ENCODE data around the gene CCM2. TPM values are rescaled to one million over a fixed set of nuclear protein-coding genes. Genes with fewer than 3 reads are reported as not detected.

The CCM2 gene
- total RNA-seq (2014; rRNA removed; shearing (Covaris generic)) = 41.7 and 48.6 TPM in 2 replicates
- polyA plus RNA-seq (2015; cell fraction: cytosol; rRNA removed) = 27.9 and 29.3 TPM in 2 replicates
- 19.8 and 20.0 TPM in 2 replicates for polyA plus RNA-seq (2015; cell fraction: nucleus; rRNA removed)

DNA sequence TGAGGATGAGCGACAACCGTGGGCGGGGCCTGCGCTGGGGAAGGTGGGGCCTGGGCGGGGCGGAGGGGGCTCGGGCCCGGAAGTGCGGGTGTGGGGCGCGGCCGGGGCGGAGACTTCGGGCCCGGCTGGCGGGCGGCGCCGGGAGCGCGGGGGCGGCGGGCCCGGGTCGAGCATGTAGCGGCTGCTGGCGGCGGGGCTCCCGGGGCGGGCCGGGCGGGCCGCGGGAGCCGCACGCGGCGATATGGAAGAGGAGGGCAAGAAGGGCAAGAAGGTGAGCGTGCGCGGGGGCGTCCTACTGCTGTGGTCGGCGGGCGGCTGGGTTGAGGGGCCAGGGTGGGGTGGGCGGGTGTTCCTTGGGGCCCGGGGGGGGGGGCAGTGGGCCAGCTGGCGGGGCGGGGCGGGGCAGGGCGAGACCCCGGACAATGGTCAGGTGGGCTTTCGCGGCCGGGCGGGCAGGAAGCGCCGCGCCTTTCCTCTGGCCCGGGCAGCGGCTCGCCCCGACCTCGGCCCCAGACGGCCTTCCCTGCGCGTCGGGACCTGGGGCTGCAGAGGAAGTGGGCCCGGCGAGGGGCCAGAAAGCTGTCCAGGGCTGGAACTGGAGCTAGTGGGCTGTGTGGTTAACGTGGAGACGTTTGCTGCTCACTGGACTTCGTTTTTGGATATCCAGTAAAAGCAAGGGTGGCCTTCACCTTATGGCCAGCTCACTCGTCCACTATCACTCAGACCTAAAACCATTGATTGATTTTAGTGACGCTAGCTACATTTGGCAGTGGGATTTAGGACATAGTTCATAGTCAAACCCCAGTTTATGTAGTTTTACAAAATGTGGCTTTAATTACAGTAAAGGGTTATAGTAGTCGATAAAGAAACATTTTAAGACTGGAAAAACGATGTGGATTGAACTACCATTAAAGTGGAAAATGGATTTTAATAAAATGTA lies at the start of gene CCM2:
Gene CCM2 (plus strand): TSS at position 109 of the 940 bp plus-strand sequence. CDS start 133 bp downstream, at position 242.
- peak; percentile 43 for DNase-seq (ENCODE audit: low read depth)

DNA sequence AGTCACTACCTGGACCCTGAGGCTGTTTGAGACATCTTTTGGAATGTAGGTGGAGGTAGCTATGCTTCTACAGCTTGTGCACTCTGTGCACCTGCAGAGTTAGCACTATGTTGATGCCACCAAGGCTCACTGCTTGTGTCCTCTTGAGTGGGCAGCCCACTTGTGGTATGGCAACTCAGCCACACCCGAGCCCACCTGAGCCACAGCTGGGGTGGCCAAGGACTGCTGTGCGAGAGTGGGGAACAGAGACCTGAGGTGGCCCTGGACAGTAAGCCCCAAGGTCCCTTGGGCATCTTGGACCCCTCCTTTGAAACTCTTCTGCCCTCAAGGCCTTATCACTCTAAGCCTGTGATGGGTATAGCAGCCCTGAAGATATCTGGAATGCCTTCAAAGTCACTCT lies 46.8 kb upstream of the CCM2 start:
- DNase-seq (ENCODE audit: low read depth) = no peak

DNA sequence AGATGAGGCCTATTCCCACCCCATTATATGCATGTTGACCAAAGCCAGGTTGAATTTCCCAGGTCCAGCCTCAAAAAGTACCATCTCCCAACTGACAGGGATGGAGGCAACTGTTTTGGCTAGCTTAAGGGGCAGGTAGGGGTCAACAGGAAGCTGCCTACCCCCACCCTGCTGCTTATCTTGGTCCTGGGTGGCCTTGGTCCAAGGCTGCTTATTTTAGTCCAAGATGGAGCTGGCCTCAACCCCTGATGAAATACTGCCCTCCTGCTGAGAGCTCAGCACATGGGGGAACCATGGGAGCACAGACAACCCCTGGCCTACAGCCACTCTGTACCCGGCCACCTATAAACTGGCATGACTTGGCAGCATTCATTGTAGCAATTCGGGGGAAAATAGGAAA lies 44.3 kb upstream of the CCM2 start:
- no peak for DNase-seq (ENCODE audit: low read depth)

DNA sequence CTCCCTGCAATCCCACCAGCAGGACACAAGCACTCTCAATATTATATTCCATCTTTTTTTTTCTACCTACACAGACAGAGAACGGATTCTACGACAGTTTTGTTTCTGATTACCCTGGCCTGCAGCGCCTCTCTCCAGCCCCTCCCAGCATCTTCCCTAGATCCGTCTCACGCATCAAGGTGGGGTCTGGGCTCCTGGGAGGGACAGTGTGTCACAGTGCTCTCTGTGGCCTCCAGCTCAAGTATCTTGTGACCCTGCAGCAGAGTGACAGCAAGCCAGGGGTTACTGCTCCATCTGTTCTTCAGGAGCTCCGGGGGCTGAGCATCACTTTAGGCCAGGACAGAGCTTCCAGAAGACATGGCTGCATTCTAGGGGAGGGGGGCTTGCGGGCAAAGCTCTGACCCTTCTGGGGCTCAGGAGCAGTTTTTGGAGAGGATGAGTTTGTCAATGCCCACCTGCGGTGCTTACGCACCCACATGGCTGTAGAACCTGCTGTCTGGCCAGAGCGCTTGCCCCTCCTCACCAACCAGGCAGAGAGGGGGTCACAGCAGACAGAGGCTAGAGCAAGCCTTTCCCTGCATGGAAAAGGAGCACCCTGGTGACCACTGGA lies 43.7 kb upstream of the CCM2 start:
- DNase-seq (ENCODE audit: low read depth) = no peak

DNA sequence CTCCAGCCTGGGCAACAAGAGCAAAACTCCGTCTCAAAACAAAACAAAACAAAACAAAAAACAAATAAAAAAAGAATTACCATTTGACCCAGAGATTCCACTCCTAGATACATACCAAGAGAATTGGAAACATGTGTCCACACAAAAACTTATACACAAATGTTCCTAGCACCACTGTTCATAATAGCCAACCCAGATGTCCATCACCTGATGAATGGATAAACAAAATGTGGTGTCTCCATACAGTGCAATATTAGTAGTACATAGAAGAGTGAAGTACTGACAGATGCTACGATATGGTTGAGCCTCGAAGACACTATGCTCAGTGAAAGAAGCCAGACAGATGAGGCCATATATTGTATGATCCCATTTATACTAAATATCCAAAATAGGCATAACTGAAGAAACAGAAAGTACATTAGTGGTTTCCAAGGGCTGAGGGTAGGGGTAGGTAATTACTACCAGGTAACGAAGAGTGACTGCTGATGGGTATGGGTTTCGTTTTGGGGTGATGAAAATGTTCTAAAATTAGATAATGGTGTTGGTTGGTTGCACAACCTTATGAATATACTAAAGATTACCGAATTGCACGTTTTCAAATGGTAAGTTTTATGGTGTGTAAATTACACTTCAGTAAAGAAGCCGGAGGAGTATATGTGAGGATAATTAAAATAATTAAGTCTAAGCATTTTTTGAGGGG lies 41.2 kb upstream of the CCM2 start:
- no peak for DNase-seq (ENCODE audit: low read depth)

DNA sequence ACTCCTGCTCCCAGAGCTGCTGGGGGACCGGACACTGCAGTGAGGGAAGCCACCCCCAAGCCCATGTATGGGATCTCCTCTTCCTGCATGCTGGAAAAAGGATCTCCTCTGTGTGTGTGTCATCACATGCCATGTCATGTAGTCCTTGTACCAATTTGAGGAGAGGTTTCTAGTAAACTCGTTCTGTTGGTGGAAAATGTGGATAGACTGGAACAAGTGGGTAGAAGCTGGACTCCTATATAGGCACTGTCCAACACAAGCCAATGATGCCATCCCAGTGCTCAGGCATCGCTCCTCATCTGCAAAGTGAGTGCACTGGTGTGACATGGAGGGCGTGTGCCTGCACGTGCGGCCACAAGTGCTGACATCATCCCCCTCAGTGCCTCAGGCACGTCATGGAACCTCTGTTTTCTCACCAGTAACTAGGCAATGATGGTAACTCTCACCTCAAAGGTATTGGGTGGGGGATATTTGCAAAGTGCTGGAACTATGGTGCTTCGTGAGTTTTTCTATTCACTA lies 40.5 kb upstream of the CCM2 start:
- peak; percentile 45 for DNase-seq (ENCODE audit: low read depth)

DNA sequence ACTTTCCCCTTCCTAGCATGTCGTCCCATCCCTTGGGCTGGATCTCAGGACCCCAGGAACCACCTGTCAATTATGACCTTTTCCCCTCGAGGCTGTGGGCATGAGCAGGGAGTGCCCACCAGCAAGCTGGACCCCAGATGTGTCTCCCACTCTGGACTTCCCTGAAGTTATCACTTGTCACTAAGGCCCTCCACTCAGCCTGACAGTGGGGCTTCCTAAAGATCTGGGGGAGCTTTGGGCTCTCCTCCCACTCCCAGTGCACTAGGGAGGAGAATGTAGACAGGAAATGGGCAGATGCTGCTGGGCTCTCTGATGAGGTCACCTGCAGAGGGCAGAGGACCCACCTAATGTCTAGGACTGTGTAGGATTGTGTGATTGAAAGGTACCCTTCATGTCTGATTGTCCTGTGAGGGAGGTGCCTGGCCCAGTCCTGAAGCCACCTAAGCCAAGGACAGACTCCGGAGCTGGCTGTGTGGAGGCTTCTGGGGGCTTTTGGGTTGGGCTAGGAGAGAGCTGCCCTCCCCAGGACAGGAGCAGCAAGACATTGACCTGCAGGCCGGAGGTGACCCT lies 39.9 kb upstream of the CCM2 start:
- DNase-seq (ENCODE audit: low read depth) = no peak

DNA sequence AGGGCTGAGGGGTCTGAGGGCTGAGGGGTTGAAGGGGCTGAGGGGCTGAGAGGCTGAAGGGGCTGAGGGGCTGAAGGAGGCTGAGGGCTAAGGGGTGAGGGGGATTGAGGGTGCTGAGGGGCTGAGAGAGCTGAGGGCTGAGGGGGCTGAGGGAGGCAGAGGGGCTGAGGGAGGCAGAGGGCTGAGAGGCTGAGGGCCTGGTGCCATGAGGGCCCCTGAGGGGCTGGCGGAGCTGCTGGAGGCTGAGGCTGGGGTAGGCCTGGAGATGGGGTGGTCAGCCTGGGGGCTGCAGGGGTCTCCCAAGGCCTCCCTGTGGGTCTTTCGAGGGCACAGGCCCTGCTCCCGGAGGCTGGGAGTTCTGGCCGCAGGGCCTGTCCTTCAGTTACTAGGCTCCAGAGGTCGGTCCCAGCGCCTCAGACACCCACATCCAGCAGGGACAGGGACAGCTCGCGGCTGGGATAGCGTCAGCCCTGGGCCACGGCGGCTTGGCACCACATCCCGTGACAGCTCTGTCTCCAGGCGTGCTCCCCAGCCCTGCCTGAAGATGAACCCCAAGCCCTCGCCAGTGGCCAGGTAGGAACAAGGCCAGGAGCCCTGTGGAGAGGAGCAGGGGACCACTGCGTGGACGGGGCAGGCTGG lies 38.0 kb upstream of the CCM2 start:
- DNase-seq (ENCODE audit: low read depth) = no peak

DNA sequence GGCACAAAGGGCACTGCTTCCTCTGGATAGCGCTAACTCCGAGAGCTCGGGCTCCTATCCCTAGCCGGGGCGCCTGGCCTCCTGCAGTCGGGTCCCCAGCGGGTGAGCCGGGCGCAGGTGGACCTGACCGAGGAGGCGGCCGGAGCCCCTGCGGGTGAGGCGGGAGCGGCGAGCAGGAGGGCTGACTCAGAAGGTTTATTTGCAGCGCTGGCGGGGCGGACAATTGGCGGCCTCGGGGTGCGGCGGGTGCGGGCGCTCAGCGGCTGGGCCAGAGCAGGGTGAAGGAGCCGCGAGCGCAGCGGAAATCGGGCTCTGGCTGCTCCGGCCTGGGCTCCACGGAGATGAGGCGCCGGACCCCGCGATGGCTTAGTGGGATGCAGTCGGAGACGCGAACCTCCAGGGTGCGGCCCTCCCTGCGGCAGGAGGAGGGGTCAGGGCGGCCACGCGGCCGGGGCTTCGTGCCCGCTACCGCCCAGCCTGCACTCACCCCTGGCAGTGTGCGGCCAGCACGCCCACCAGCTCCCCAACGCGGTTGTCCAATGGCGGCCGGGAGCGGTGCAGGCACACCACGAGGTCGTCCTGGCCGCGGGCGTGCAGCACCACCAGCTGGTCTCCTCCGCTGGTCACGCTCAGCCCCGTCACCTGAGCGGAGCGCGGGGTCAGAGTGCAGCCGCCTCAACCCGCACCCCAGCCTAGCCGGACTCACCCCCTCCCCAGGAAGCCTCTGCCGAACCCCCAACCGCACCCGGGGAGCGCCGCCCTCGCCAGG lies 37.3 kb upstream of the CCM2 start:
- no peak for DNase-seq (ENCODE audit: low read depth)

DNA sequence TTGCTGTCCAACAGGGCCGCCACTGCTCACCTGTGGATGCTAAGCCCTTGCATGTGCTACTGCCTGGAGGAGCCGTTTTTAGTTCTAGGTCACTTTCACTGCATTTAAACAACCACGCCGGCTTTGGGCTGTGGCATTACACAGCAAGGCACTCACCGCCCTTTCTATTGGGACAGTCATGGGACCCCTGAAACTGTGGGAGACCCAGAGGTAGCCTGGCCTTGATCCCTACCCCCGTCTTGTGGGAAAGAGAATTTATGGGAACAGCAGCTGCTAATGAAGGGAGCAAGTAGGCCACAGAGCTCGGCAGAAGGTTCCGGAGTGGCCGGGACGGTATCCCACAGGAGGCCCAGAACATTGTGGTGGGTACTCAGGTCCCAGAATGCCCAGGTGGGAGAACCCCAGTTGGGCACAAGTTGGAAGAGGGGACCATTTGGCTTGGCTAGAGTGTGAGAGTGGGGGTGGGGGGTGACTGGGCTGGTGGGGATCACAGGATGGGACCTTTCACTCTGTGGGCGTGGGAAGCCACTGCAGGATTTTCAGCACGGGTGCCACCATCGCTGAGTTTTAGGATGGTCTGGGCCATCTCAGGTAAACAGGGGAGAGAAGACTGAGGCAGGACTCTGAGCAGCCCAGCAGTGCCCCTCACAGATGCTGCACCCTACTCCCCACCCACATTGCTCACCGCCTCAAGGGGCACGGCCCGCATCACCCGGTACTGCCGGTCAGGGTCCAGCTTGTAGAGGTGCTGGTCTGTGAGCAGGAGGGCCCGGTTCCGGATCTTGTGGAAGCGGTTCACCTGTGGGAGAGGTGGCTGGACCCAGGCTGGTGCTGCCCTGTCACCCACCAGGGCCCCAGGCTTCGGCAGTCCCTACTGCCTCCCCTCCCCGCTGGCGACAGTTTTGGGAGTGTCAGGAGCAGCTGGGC lies 36.4 kb upstream of the CCM2 start:
- no peak for DNase-seq (ENCODE audit: low read depth)

DNA sequence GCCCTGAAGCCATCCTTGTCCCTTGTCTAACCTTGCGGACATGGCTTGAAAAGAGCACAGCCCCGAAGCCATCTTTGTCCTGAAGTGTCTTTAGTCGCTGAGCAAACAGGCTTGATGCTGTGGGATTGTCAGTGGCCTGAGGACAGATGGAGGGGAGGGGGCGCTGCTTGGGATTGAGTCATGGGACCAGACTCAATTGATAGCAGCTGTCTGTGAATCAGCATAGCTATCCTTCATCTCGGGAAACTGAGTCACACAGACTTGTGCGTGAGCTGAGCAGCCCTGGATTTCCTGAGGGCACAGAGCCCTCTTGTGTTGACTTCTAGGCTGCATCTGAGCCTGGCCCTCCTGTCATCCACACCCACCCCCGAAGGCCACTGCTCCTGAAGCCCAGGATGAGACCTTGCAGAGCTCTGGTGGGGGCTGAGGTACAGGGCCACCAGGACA lies 35.6 kb upstream of the CCM2 start:
- no peak for DNase-seq (ENCODE audit: low read depth)

DNA sequence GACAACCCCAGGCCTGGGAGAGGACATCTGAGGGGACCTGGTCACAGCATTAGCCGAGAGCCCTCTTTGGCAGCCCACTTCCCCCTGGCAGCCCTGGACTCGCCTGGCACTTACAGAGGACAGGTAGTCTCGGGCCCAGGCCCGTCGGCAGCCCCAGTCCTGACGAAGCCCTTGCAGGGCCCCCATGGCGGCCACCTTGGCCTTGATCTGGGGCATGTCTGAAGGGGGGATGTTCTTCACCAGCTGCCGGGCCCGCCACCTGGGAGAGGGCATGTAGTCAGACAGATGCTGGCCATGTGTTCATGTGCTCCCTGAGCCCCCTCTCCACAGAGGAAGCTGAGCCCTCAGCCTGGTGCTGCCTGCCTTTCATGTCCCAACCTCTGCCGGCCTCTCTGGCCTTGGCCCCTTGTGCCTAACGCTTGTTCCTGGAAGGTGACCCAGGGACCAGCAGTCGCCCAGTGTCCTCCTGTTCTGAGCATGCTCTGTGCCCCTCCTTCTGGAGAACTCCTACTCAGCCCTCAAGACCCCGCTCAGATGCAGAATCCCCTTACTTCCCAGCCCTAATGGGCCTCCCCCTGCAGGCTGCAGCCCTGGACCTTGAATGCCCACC lies 35.1 kb upstream of the CCM2 start:
- no peak for DNase-seq (ENCODE audit: low read depth)

DNA sequence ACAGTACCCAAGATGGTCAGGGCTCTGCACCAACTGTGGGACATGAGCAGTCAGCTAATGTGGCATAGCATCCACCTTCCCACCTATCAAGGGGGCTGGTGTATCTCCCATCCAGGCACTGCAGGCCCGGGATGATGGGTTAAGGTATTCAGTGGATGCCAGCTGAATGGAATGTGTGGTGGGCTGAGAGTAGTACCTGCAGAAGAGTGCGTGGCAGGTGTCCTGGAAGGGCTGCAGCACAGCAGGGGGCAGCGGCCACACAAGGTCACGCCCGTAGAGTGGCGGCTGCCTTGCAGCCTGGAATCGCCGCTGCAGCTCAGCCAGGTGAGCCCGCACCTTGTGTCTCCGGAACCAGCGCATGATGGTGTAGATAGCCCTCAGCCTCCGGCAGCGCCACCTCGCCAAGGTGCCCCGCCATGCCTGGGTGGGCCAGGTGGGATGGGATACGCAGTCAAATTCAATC lies 34.5 kb upstream of the CCM2 start:
- no peak for DNase-seq (ENCODE audit: low read depth)

DNA sequence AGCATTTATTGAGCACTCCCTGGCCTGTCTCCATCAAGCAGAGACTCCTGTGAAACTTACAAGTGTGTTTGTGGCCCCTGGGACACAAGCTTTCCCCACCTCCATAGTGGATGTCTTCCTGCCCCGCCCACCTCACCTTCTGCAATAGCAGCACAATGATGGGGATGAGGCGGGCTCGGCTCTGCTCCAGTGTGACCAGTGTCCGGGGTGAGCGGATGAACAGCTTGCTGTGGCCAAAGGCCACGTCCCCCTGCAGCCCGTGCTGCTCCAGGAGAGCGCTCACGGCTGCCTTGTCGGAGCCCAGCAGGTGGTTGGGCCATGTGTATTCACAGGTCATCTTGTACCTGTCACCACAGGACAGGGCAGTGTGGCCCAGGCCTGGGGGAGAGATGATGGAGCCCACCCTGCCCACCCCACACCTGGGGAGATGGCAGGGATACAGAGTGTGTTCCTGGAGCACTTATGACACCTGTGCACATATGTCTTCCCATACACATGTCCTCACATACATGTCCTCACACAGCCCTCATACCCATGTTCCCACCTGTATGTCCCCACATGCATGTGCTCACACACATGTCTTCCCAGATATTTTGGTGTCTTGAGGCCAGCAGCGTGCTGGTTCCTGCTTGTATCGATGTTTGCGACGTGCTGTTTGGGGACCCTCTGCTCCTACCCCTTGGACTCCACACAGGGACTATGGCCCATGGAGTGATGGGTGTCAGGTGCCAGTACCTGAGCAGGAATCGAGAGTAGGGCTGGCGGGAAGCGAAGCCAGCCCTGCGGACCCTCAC lies 33.9 kb upstream of the CCM2 start:
- no peak for DNase-seq (ENCODE audit: low read depth)

DNA sequence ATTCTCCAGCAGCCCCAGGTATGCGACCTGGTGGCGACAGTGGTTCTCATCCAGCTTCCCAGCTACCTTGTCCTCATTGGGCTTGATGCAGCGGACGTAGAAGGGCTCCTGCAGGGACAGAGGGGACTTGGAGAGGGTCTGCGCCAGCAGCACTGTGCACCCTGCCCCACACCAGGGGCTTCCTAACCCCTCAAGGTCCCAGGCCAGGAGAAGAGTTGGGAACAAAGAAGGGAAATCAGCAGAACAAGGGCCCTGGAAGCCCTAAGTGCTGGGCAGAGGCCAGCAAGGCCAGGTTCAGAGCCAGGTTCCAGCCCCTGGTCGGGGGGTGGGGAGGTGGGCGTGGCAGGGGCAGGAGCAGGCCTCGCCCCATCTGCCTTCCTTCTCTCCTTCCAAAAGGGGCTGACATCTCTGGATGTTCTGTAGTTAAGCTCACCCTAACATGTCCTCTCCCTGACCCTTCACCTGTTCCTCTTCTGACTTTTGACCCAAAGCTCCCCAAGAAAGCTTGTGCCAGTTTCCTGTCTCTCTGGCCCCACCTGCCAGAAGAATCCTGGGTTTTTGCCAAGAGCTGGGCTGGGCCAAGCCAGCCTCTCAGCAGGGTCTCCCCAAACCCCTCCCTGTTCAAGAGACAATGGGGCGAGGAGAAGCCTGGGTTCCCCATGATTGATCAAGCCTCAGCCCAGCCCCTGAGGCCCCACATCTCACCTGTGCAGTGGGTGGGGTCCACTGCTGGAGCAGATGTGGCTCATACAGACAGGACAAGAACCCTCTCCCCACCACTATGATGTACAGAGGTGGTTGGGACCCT lies 33.1 kb upstream of the CCM2 start:
- DNase-seq (ENCODE audit: low read depth) = no peak
